Mesendoderm (in vitro differentiated cells): ENCODE results near the gene DOK1.
A peak's percentile ranks its signal among the peaks of the same experiment; 100 is the strongest.

Source experiments
- DNase-seq: peaks from one replicate; pipeline ENCODE4 v3.0.0; 2013
- H2AK5ac ChIP-seq: 2 replicates; pipeline ENCODE4 v1.6.1; 2013; ENCODE audit warnings: low read length, inconsistent platforms
- H2BK120ac ChIP-seq: 2 replicates; pipeline ENCODE4 v1.6.1; 2013; ENCODE audit warnings: low read depth, mild to moderate bottlenecking, low read length, moderate library complexity, mixed read lengths
- H2BK15ac ChIP-seq: replicated peaks from 2 replicates; pipeline ENCODE4 v1.6.1; 2013; ENCODE audit warnings: low read depth, mild to moderate bottlenecking, moderate library complexity
- H2BK5ac ChIP-seq: 2 replicates; pipeline ENCODE4 v1.6.1; 2013; ENCODE audit warnings: low read length, inconsistent platforms
- H3K18ac ChIP-seq: 2 replicates; pipeline ENCODE4 v1.6.1; 2013; ENCODE audit warnings: mild to moderate bottlenecking, low read length, mixed read lengths
- H3K23ac ChIP-seq: one replicate; pipeline ENCODE4 v1.6.1; 2013; ENCODE audit warnings: low read length
- H3K27ac ChIP-seq: 2 replicates; pipeline ENCODE4 v1.5.1; 2013; ENCODE audit warnings: low read depth, mild to moderate bottlenecking, inconsistent platforms, low read length, moderate library complexity
- H3K27me3 ChIP-seq: 2 replicates; pipeline ENCODE4 v1.6.1; 2013; ENCODE audit warnings: low read length, control low read depth, mild to moderate bottlenecking, inconsistent platforms; ENCODE audit not compliant: insufficient read depth, poor library complexity
- H3K36me3 ChIP-seq: 2 replicates; pipeline ENCODE4 v1.6.1; 2013; ENCODE audit warnings: low read length, inconsistent platforms; ENCODE audit not compliant: control insufficient read depth, insufficient read depth
- H3K4ac ChIP-seq: one replicate; pipeline ENCODE4 v1.6.1; 2013; ENCODE audit warnings: low read depth, mild to moderate bottlenecking, low read length, moderate library complexity
- H3K4me1 ChIP-seq: 2 replicates; pipeline ENCODE4 v1.6.1; 2013; ENCODE audit warnings: low read depth, low read length, inconsistent platforms; ENCODE audit not compliant: control insufficient read depth
- H3K4me2 ChIP-seq: 2 replicates; pipeline ENCODE4 v1.6.1; 2013; ENCODE audit warnings: low read length
- H3K4me3 ChIP-seq: 2 replicates; pipeline ENCODE4 v1.5.1; 2013; ENCODE audit warnings: mild to moderate bottlenecking, low read length
- H3K56ac ChIP-seq: one replicate; pipeline ENCODE4 v1.6.1; 2013; ENCODE audit warnings: low read length
- H3K79me1 ChIP-seq: 2 replicates; pipeline ENCODE4 v1.6.1; 2013; ENCODE audit warnings: low read length, inconsistent platforms
- H3K79me2 ChIP-seq: 2 replicates; pipeline ENCODE4 v1.6.1; 2013; ENCODE audit warnings: mild to moderate bottlenecking, low read length; ENCODE audit not compliant: control insufficient read depth, insufficient read depth
- H3K9ac ChIP-seq: 2 replicates; pipeline ENCODE4 v1.6.1; 2013; ENCODE audit warnings: low read length, inconsistent platforms
- H4K5ac ChIP-seq: one replicate; pipeline ENCODE4 v1.6.1; 2013; ENCODE audit warnings: low read length
- H4K8ac ChIP-seq: one replicate; pipeline ENCODE4 v1.6.1; 2013; ENCODE audit warnings: low read depth, mild to moderate bottlenecking, control low read depth, low read length, moderate library complexity
- WGBS: extraction: QIAGEN DNeasy Blood & Tissue Kit; methylation state at CpG from one replicate; pipeline ENCODE4 v1.1.7; 2013; ENCODE audit warnings: low lambda C conversion rate, missing lambda C conversion rate; ENCODE audit not compliant: insufficient coverage; ENCODE audit errors: extremely low coverage; 5-methylcytosine and 5-hydroxymethylcytosine counted together

The DOK1 gene

DNA sequence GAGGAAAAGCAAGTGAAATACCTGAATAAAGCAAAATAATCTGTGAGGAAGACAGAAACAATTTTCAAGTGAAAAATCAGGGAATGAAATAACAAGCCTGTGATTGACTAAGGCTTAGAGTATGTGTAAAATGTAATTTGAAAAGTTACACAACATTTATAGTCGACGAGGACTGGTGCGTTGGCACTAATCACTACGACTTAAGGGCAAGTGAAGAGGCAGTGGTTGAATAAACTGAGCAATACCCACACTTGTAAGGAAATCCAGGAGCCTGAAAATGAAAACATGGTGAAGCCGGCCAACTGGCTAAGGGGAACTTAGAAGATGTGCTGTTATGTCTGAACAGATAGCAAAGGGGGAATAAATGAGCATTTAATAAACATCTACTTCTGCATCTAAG, 13.4 kb downstream of the DOK1 start:
- Histone ChIP-seq H3K27me3 (peaks cover 4% of the 10 kb centered on the region), H3K4me3 (no peak overlapping the region), H3K18ac (no peak overlapping the region), H3K56ac (no peak overlapping the region), H3K27ac (no peak overlapping the region), H3K79me1 (no peaks in the 10 kb centered on the region), H4K8ac (no peak overlapping the region), H2AK5ac (no peak overlapping the region), H3K4ac (no peak overlapping the region), H3K4me1 (no peaks in the 10 kb centered on the region), H4K5ac (no peak overlapping the region), H2BK120ac (no peak overlapping the region), H3K4me2 (no peak overlapping the region), H3K23ac (no peak overlapping the region), H2BK5ac (no peak overlapping the region), H2BK15ac (no peak overlapping the region), H3K36me3 (no peaks in the 10 kb centered on the region), H3K79me2 (no peaks in the 10 kb centered on the region), H3K9ac (no peak overlapping the region)
- DNase-seq, result no peak
- WGBS, result no CpG with 5 or more reads among the region's 5 CpGs

DNA sequence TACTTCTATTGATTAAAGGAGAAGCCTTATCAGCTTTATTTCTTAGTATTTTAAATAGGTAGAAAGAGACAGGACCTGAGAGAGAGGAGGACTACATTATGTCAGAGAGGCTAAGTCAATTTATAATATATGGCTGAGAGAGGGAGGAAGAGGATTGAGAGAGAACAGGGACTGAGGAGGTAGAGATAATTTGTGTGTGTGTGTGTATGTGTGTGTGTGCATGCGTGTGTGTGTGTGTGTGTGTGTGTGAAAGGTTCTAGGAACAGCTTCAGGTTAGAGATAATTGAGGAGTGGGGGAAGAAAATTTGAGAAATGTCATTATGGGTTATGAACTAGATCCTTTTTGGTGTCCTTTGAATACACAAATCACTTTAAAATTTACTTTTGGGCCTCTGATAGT, 15.2 kb downstream of the DOK1 start:
- Histone ChIP-seq H3K27me3 (peaks cover 4% of the 10 kb centered on the region), H3K4ac (no peak overlapping the region), H3K27ac (no peak overlapping the region), H3K18ac (no peak overlapping the region), H3K23ac (no peak overlapping the region), H4K5ac (no peak overlapping the region), H2AK5ac (no peak overlapping the region), H4K8ac (no peak overlapping the region), H2BK5ac (no peak overlapping the region), H3K36me3 (no peaks in the 10 kb centered on the region), H3K56ac (no peak overlapping the region), H3K4me2 (no peak overlapping the region), H2BK15ac (no peak overlapping the region), H3K4me1 (no peaks in the 10 kb centered on the region), H2BK120ac (no peak overlapping the region), H3K9ac (no peak overlapping the region), H3K79me1 (no peaks in the 10 kb centered on the region), H3K79me2 (no peaks in the 10 kb centered on the region), H3K4me3 (no peak overlapping the region)
- DNase-seq, result no peak
- no CpG with 5 or more reads among the region's 1 CpG for WGBS

DNA sequence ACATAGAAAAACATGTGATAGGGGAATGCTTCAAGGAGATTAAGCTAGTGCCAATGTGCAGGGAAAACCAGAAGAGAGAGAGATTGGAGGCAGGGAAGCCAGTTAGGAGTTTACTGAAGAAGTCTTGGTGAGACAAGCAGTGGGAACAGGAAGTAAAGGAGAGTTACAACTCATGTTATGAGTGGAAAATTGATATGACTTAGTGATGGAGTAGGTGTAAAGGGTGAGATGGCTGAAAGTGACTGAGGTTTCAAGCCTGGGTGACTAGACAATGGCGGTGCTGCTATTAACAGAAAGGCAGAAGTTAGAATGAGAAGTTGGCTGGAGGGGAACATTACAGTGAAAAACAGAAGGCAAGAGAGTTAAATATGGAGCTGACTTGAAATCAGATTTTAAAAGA, 16.5 kb downstream of the DOK1 start:
- DNase-seq, result no peak
- Histone ChIP-seq H3K36me3 (no peaks in the 10 kb centered on the region), H4K8ac (no peak overlapping the region)

DNA sequence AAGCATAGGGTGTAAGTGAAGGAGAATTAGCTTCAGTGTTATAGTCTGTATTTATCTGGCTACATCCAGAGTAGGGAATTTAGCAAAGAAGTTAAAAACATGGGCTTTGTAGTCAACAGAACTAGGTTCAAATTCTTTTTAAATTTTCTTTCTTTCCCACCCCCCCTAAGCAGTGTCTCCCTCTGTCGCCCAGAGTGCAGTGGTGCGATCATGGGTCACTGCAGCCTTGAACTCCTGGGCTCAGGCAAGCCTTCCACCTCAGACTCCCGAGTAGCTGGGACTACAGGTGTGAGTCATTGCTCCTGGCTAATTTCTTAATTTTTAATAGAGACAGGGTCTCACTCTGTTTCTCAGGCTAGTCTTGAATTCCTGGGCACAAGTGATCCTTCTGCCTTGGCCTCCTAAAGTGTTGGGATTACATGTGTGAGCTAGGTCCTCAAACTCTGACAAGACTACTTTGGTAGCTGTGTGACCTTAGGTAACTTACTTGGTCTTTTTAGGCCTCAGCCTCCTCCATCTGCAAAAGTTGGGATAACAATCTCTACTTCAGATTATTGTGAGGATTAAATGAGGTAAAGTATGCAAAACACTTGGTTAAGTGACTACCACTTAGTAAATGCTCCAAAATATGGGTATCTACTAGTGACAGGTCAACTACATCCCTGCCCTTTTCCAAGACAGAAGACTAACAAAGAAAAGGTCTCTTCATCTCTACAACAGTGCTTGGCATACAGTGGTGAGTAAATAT, 17.8 kb downstream of the DOK1 start:
- Histone ChIP-seq H2BK120ac (no peak overlapping the region), H3K56ac (no peak overlapping the region), H3K27ac (no peak overlapping the region), H3K4me2 (no peak overlapping the region), H2BK5ac (no peak overlapping the region), H3K18ac (no peak overlapping the region), H3K4ac (no peak overlapping the region), H3K4me1 (no peaks in the 10 kb centered on the region), H3K79me2 (no peaks in the 10 kb centered on the region), H4K8ac (no peak overlapping the region), H2BK15ac (no peak overlapping the region), H3K36me3 (no peaks in the 10 kb centered on the region), H2AK5ac (no peak overlapping the region), H3K27me3 (peaks cover 4% of the 10 kb centered on the region), H4K5ac (no peak overlapping the region), H3K23ac (no peak overlapping the region), H3K9ac (no peak overlapping the region), H3K4me3 (no peak overlapping the region), H3K79me1 (no peaks in the 10 kb centered on the region)
- WGBS, result no CpG with 5 or more reads among the region's 3 CpGs
- peak; percentile 22 for DNase-seq

More for the DNA sequence above, 16.5 kb downstream of the DOK1 start:
- H3K27ac ChIP-seq, result no peak overlapping the region
- no peak overlapping the region for H2AK5ac ChIP-seq
- H2BK15ac ChIP-seq, result no peak overlapping the region
- no CpG with 5 or more reads among the region's 1 CpG for WGBS
- no peaks in the 10 kb centered on the region for H3K4me1 ChIP-seq
- H3K27me3 ChIP-seq, result peaks cover 4% of the 10 kb centered on the region
- no peak overlapping the region for H2BK120ac ChIP-seq
- H3K18ac ChIP-seq, result no peak overlapping the region
- H2BK5ac ChIP-seq, result no peak overlapping the region
- no peak overlapping the region for H3K4me2 ChIP-seq
- no peak overlapping the region for H4K5ac ChIP-seq
- H3K79me2 ChIP-seq, result no peaks in the 10 kb centered on the region
- no peak overlapping the region for H3K4me3 ChIP-seq
- H3K9ac ChIP-seq, result no peak overlapping the region
- no peaks in the 10 kb centered on the region for H3K79me1 ChIP-seq
- H3K4ac ChIP-seq, result no peak overlapping the region
- no peak overlapping the region for H3K56ac ChIP-seq
- no peak overlapping the region for H3K23ac ChIP-seq

DNA sequence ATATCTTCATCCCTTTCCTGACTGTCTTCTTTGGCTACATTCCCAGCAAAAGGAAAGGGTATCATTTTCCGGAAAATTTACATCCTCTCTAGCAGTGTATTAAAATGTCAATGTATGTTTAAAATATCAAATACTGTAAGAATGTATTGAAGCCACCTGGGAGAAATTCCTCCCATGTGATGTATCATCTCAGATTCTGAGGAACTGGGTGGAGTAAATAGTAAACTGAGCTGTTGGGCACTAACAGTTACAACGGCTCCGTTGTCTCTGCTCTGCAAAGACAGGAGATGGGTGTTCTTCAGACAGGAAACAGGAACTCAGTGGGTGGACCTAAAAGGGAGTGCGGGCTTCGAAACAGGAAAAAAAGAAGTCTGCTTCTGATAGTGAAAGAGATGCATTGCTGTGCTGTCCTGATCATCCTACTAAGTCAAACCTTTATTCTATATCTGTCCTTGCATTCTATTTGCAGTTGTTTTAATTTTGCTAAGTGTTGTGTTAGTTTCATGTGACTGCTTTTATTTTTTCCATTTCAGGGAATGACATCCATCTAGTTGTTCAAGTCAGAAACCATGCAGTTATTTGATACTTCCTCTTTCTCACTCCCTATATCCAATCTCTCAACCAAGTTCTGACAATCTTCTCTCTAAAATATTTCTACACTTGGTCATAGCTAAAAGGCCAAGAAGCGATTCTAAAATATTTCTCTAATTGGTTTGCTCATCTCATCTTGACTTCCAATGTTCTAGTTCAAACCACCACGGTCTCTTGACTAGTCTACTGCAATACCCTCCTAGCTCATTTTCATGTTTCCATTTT, 19.4 kb downstream of the DOK1 start:
- no peak for DNase-seq
- no peak overlapping the region for H3K23ac ChIP-seq

More for the DNA sequence above, 19.4 kb downstream of the DOK1 start:
- no peaks in the 10 kb centered on the region for H3K79me1 ChIP-seq
- H3K36me3 ChIP-seq, result no peaks in the 10 kb centered on the region
- peak overlapping the region; percentile 65 for H4K5ac ChIP-seq
- WGBS, result no CpG with 5 or more reads among the region's 7 CpGs
- H3K56ac ChIP-seq, result no peak overlapping the region
- no peak overlapping the region for H2AK5ac ChIP-seq
- H3K4ac ChIP-seq, result no peak overlapping the region
- H3K4me3 ChIP-seq, result no peak overlapping the region
- H2BK120ac ChIP-seq, result no peak overlapping the region
- H3K4me2 ChIP-seq, result no peak overlapping the region
- H2BK5ac ChIP-seq, result no peak overlapping the region
- H3K27me3 ChIP-seq, result no peaks in the 10 kb centered on the region
- no peaks in the 10 kb centered on the region for H3K79me2 ChIP-seq
- no peak overlapping the region for H2BK15ac ChIP-seq
- no peaks in the 10 kb centered on the region for H3K4me1 ChIP-seq
- no peak overlapping the region for H3K18ac ChIP-seq
- no peak overlapping the region for H3K27ac ChIP-seq
- no peak overlapping the region for H4K8ac ChIP-seq
- no peak overlapping the region for H3K9ac ChIP-seq
